Sigmoid colon (tissue), 4 donors: ENCODE measurements around the gene ADGRV1.

ENCODE experiments used
- CTCF ChIP-seq, 4 experiments: fragments of 450-650 bp in 3 of 4; fragments of 200-600 bp in 1 of 4; IDR thresholded peaks; one replicate each; pipeline ENCODE4 v1.5.1; 2016 to 2019; ENCODE audit warnings: antibody characterized with exemption in 4 of 4, mild to moderate bottlenecking in 3 of 4, moderate library complexity in 2 of 4
- POLR2A ChIP-seq, 2 donors: fragments of 450-650 bp; IDR thresholded peaks; one replicate each; pipeline ENCODE4 v1.6.1; 2016; ENCODE audit warnings: antibody characterized with exemption in 2 of 2, mild to moderate bottlenecking in 2 of 2, moderate library complexity in 2 of 2
- POLR2AphosphoS5 ChIP-seq, 4 donors: sonication (generic); formaldehyde crosslinking; IDR thresholded peaks; one replicate each; pipeline ENCODE4 v1.6.1; 2017; ENCODE audit warnings: antibody characterized with exemption in 4 of 4

DNA sequence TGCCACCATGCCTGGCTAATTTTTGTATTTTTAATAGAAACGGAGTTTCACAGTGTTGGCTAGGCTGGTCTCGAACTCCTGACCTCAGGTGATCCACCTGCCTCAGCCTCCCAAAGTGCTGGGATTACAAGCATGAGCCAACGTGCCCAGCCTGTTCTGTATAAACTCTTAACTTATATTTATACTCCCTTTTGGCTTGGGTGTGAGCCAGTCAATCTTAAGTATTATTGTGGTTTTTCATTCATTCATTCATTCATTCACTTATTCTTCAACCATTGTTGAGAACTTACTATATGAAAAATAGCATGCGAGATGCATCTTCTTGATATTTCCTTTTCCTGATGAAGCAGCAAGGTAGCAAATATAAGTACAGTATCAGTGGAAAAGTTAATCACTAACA, 132.9 kb downstream of the ADGRV1 start:
- no peak for TF ChIP-seq POLR2A (IDR thresholded peaks at IDR 0.05)
- no peak for TF ChIP-seq CTCF (IDR thresholded peaks at IDR 0.05)
- TF ChIP-seq POLR2AphosphoS5 (IDR thresholded peaks at IDR 0.05): no peak
